WI38 (cell line): ENCODE measurements around the gene ARHGAP32.
"Not testable (repeated sequence)": the region's sequence is repeated elsewhere in the genome, so short reads cannot be mapped to it uniquely, and the experiment has no call there.

ENCODE experiments used
- H3K4me3 ChIP-seq: 2 replicates; pipeline ENCODE4 v1.5.1; 2011; ENCODE audit warnings: low read depth, mild to moderate bottlenecking, control low read depth, low read length
- TF ChIP-seq, protein P1 (sequence below): IDR thresholded peaks from 2 replicates; pipeline ENCODE4 v1.5.1; 2012; ENCODE audit warnings: low read depth, mild to moderate bottlenecking, control low read depth, low read length

Gene ARHGAP32

GRCh38 chr11:129163714-129164164, 28.4 kb downstream of the ARHGAP32 start:
- H3K4me3 ChIP-seq = no peak overlapping the region
- TF ChIP-seq, protein P1, sequence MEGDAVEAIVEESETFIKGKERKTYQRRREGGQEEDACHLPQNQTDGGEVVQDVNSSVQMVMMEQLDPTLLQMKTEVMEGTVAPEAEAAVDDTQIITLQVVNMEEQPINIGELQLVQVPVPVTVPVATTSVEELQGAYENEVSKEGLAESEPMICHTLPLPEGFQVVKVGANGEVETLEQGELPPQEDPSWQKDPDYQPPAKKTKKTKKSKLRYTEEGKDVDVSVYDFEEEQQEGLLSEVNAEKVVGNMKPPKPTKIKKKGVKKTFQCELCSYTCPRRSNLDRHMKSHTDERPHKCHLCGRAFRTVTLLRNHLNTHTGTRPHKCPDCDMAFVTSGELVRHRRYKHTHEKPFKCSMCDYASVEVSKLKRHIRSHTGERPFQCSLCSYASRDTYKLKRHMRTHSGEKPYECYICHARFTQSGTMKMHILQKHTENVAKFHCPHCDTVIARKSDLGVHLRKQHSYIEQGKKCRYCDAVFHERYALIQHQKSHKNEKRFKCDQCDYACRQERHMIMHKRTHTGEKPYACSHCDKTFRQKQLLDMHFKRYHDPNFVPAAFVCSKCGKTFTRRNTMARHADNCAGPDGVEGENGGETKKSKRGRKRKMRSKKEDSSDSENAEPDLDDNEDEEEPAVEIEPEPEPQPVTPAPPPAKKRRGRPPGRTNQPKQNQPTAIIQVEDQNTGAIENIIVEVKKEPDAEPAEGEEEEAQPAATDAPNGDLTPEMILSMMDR = no peak

DNA sequence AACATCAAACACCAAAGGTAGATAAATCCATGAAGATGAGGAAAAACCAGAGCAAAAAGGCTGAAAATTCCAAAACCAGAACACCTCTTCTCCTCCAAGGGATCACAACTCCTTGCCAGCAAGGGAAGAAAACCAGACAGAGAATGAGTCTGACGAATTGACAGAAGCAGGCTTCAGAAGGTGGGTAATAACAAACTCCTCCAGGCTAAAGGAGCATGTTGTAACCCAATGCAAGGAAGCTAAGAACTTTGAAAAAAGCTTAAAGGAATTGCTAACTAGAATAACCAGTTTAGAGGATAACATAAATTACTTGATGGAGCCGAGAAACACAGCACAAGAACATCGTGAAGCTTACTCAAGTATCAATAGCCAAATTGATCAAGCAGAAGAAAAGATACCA, 35.0 kb downstream of the ARHGAP32 start:
- not testable (repeated sequence) for H3K4me3 ChIP-seq

DNA sequence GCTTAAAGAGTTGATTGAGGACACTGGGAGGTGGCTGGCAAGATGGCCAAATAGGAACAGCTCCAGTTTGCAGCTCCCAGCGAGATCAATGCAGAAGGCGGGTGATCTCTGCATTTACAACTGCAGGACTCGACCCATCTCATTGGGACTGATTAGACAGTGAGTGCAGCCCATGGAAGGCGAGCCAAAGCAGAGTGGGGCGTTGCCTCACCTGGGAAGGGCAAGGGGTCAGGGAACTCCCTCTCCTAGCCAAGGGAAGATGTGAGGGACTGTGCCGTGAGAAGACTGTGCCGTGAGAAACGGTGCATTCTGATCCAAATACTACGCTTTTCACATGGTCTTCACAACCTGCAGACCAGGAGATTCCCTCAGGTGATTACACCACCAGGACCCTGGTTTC, 36.4 kb downstream of the ARHGAP32 start:
- no peak overlapping the region for H3K4me3 ChIP-seq
- TF ChIP-seq, protein P1 = no peak

DNA sequence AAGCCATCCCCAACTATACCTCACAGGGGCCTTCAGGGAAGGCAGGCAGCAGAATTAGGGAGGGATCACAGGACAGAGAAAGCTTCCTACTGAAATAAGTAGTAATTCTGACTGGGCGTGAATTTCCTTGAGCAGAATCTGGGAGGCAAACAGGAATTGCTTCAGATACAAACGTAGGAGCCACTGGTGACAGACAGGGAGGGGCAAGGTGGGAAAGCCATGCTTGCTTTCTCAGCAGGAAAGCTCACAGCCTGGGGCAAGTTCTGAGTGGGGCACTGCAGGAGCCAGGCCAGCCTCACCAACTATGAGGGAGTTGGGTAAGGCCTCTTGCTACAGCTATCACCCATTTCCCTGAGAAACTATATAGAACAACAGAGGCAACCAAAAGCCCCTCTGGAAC, 43.6 kb downstream of the ARHGAP32 start:
- no peak overlapping the region for H3K4me3 ChIP-seq
- TF ChIP-seq, protein P1 = no peak

- TF ChIP-seq, protein P1 = no peak
- H3K4me3 ChIP-seq = no peak overlapping the region
These were observed 45.9 kb downstream of the ARHGAP32 start for GRCh38 chr11:129146191-129146590.

- H3K4me3 ChIP-seq = no peak overlapping the region
These were observed 46.8 kb downstream of the ARHGAP32 start for GRCh38 chr11:129145276-129145675.

DNA sequence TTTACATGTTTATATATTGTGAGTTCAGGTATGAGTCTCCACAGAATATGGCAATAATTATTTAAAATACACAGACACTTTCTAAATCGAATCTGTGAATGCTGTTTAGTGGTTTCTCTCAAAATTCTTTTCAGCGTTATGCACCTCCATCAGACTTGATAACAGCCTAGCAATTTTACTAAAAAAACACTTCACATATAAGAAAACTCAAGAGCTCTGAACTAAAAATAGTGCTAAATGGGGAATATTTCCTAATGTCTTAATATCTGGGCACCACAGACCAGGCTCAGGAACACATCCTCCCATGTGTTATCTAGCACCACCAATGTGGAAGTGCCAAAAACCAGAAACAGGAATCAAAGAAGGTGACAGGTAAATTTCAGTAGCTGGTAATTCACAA, 47.9 kb downstream of the ARHGAP32 start:
- TF ChIP-seq, protein P1 = no peak

More at GRCh38 chr11:129145276-129145675, 46.8 kb downstream of the ARHGAP32 start:
- TF ChIP-seq, protein P1 = no peak

DNA sequence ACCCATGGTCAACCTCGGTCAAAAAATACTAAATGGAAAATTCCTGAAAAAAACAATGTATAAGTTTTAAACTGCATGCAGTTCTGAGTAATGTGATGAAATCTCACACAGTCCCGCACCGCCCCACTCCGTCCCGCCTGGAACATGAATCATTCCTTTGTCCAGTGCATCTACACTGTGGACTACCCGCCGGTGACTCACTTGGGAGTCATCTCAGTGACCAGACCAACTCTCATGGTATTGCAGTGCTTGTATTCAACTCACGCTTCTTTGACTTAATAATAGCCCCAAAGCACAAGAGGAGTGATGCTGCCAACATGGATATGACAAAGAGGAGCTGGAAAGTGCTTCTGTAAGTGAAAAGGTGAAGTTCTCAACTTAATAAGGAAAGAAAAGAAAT, 48.8 kb downstream of the ARHGAP32 start:
- TF ChIP-seq, protein P1 = no peak
- H3K4me3 ChIP-seq = peak overlapping the region; percentile 20; the same call in 1 of the 2 replicates

More for the DNA sequence above, 47.9 kb downstream of the ARHGAP32 start:
- no peak overlapping the region for H3K4me3 ChIP-seq
